Measurements from ENCODE around the gene CRIP3.

CRIP3 gene

GRCh38 chr6:43292341-43292740 lies 16.3 kb downstream of the CRIP3 start:
- Histone ChIP-seq H3K79me2 (ENCODE audit: insufficient read depth, low read length) (no peaks in the 10 kb centered on the region), H3K4me2 (ENCODE audit: low read length) (no peak overlapping the region), H3K9me2 (ENCODE audit: low read depth, low read length) (no peaks in the 10 kb centered on the region), H4K20me1 (ENCODE audit: insufficient read depth, low read length) (no peaks in the 10 kb centered on the region), H3K27me3 (ENCODE audit: insufficient read depth, low read length) (no peaks in the 10 kb centered on the region), H2AFZ (ENCODE audit: low read length) (no peak overlapping the region), H3K9ac (ENCODE audit: low read length) (no peak overlapping the region), H3K4me3 (ENCODE audit: low read depth, low read length, poor library complexity, severe bottlenecking) (no peak overlapping the region), H3K4me1 (ENCODE audit: insufficient read depth, low read length, severe bottlenecking) (no peaks in the 10 kb centered on the region), H3K36me3 (ENCODE audit: insufficient read depth, low read length) (no peaks in the 10 kb centered on the region), H3K27ac (ENCODE audit: low read depth, low read length, poor library complexity, severe bottlenecking) (no peak overlapping the region), H3F3A (ENCODE audit: insufficient read depth, low read length) (no peaks in the 10 kb centered on the region), H3K9me3 (ENCODE audit: low read length) (no peaks in the 10 kb centered on the region)
- TF ChIP-seq CTCF (IDR thresholded peaks at IDR 0.05; ENCODE audit: low read length) (no peak), EZH2 (IDR thresholded peaks at IDR 0.05; ENCODE audit: borderline replicate concordance, low read length) (no peak)

GRCh38 chr6:43291708-43292107 lies 16.9 kb downstream of the CRIP3 start:
- TF ChIP-seq EZH2 (IDR thresholded peaks at IDR 0.05; ENCODE audit: borderline replicate concordance, low read length) = no peak
- TF ChIP-seq CTCF (IDR thresholded peaks at IDR 0.05; ENCODE audit: low read length) = no peak
- H2AFZ ChIP-seq (ENCODE audit: low read length) = no peak overlapping the region
- no peaks in the 10 kb centered on the region for H4K20me1 ChIP-seq (ENCODE audit: insufficient read depth, low read length)
- H3K27ac ChIP-seq (ENCODE audit: low read depth, low read length, poor library complexity, severe bottlenecking) = no peak overlapping the region
- H3K4me2 ChIP-seq (ENCODE audit: low read length) = no peak overlapping the region
- no peaks in the 10 kb centered on the region for H3K9me2 ChIP-seq (ENCODE audit: low read depth, low read length)
- no peaks in the 10 kb centered on the region for H3K36me3 ChIP-seq (ENCODE audit: insufficient read depth, low read length)
- H3K9me3 ChIP-seq (ENCODE audit: low read length) = no peaks in the 10 kb centered on the region
- no peaks in the 10 kb centered on the region for H3K4me1 ChIP-seq (ENCODE audit: insufficient read depth, low read length, severe bottlenecking)
- no peak overlapping the region for H3K9ac ChIP-seq (ENCODE audit: low read length)
- H3K79me2 ChIP-seq (ENCODE audit: insufficient read depth, low read length) = no peaks in the 10 kb centered on the region
- H3K4me3 ChIP-seq (ENCODE audit: low read depth, low read length, poor library complexity, severe bottlenecking) = no peak overlapping the region
- no peaks in the 10 kb centered on the region for H3F3A ChIP-seq (ENCODE audit: insufficient read depth, low read length)
- no peaks in the 10 kb centered on the region for H3K27me3 ChIP-seq (ENCODE audit: insufficient read depth, low read length)

GRCh38 chr6:43290905-43291355 lies 17.7 kb downstream of the CRIP3 start:
- no peak overlapping the region for H3K4me2 ChIP-seq (ENCODE audit: low read length)
- H3K27me3 ChIP-seq (ENCODE audit: insufficient read depth, low read length) = no peaks in the 10 kb centered on the region
- no peak overlapping the region for H2AFZ ChIP-seq (ENCODE audit: low read length)
- no peak overlapping the region for H3K27ac ChIP-seq (ENCODE audit: low read depth, low read length, poor library complexity, severe bottlenecking)
- no peaks in the 10 kb centered on the region for H3K4me1 ChIP-seq (ENCODE audit: insufficient read depth, low read length, severe bottlenecking)
- H4K20me1 ChIP-seq (ENCODE audit: insufficient read depth, low read length) = no peaks in the 10 kb centered on the region
- H3K79me2 ChIP-seq (ENCODE audit: insufficient read depth, low read length) = no peaks in the 10 kb centered on the region
- no peaks in the 10 kb centered on the region for H3F3A ChIP-seq (ENCODE audit: insufficient read depth, low read length)
- no peaks in the 10 kb centered on the region for H3K36me3 ChIP-seq (ENCODE audit: insufficient read depth, low read length)
- no peaks in the 10 kb centered on the region for H3K9me2 ChIP-seq (ENCODE audit: low read depth, low read length)
- TF ChIP-seq CTCF (IDR thresholded peaks at IDR 0.05; ENCODE audit: low read length) (no peak), EZH2 (IDR thresholded peaks at IDR 0.05; ENCODE audit: borderline replicate concordance, low read length) (no peak)
- H3K9ac ChIP-seq (ENCODE audit: low read length) = no peak overlapping the region
- no peak overlapping the region for H3K4me3 ChIP-seq (ENCODE audit: low read depth, low read length, poor library complexity, severe bottlenecking)
- no peaks in the 10 kb centered on the region for H3K9me3 ChIP-seq (ENCODE audit: low read length)

All from OCI-LY1 (cell line).